H1 (cell line): ENCODE results near the gene ESRRB. TPM values are rescaled to one million over a fixed set of nuclear protein-coding genes. Genes with fewer than 3 reads are reported as not detected.

ENCODE experiments used
- CTCF ChIA-PET: fragments of 300-600 bp; sonication (Branson Sonifier 250); formaldehyde crosslinking; loops from one replicate; lab custom pipeline; 2021; ENCODE audit not compliant: partially characterized antibody; lab: Charles Lee
- POLR2A ChIA-PET: fragments of 300-600 bp; sonication (Branson Sonifier 250); formaldehyde crosslinking; loops from one replicate; lab custom pipeline; 2021; ENCODE audit warnings: inconsistent platforms; ENCODE audit not compliant: partially characterized antibody; lab: Charles Lee
- DNase-seq, 2 experiments: peaks; one replicate each; pipeline versions ENCODE4 v3.0.0 to v3.0.0-alpha.2; 2010 to 2022; ENCODE audit warnings: low spot score in 2 of 2, low read depth in 1 of 2, mixed read lengths in 1 of 2
- FAIRE-seq: peaks from 2 replicates; lab custom pipeline; 2011; peaks lifted over from hg19 to GRCh38; lab: Jason Lieb, UNC
- H2AFZ ChIP-seq: 2 replicates; pipeline ENCODE4 v1.8.1; 2012; ENCODE audit warnings: low read length, inconsistent platforms
- H2AK5ac ChIP-seq: 2 replicates; pipeline ENCODE4 v1.6.1; 2013; ENCODE audit warnings: low read depth, low read length
- H2BK120ac ChIP-seq: replicated peaks from 2 replicates; pipeline ENCODE3; 2013; ENCODE audit warnings: low read depth, low read length, inconsistent platforms
- H2BK12ac ChIP-seq: 2 replicates; pipeline ENCODE4 v1.6.1; 2013; ENCODE audit warnings: low read depth, low read length
- H2BK15ac ChIP-seq: 2 replicates; pipeline ENCODE4 v1.6.1; 2013; ENCODE audit warnings: low read length
- H2BK20ac ChIP-seq: 2 replicates; pipeline ENCODE4 v1.6.1; 2013; ENCODE audit warnings: low read length
- H2BK5ac ChIP-seq: 2 replicates; pipeline ENCODE4 v1.6.1; 2013; ENCODE audit warnings: low read depth, low read length
- H3K14ac ChIP-seq: 2 replicates; pipeline ENCODE4 v1.6.1; 2013; ENCODE audit warnings: inconsistent platforms; ENCODE audit not compliant: insufficient read length
- H3K18ac ChIP-seq: 2 replicates; pipeline ENCODE4 v1.6.1; 2013; ENCODE audit warnings: low read length; ENCODE audit errors: extremely low read depth
- H3K23ac ChIP-seq: 2 replicates; pipeline ENCODE4 v1.6.1; 2013; ENCODE audit warnings: inconsistent platforms; ENCODE audit not compliant: insufficient read length
- H3K23me2 ChIP-seq: 2 replicates; pipeline ENCODE4 v1.6.1; 2013; ENCODE audit warnings: low read depth, low read length
- H3K27ac ChIP-seq: 2 replicates; pipeline ENCODE4 v1.6.1; 2011; ENCODE audit warnings: low read depth, low read length, inconsistent platforms
- H3K27me3 ChIP-seq, 4 experiments: replicated peaks in 1 of 4; 1 replicate in 1 of 4; 2 replicates in 3 of 4; pipeline versions ENCODE4 v1.6.1 to v1.8.1; 2011 to 2013; ENCODE audit warnings: low read length in 3 of 4, mild to moderate bottlenecking in 3 of 4, inconsistent platforms in 2 of 4, mixed read lengths in 2 of 4, moderate library complexity in 1 of 4; ENCODE audit not compliant: control insufficient read depth in 3 of 4, insufficient read depth in 3 of 4; ENCODE audit errors: extremely low read depth in 1 of 4
- H3K36me3 ChIP-seq, 4 experiments: 2 replicates each; pipeline versions ENCODE4 v1.6.1 to v1.8.1; 2011 to 2013; ENCODE audit warnings: mild to moderate bottlenecking in 4 of 4, low read length in 3 of 4, moderate library complexity in 2 of 4, control low read depth in 1 of 4, inconsistent platforms in 1 of 4; ENCODE audit not compliant: insufficient read depth in 4 of 4, control insufficient read depth in 2 of 4
- H3K4ac ChIP-seq: replicated peaks from 2 replicates; pipeline ENCODE3; 2013; ENCODE audit warnings: low read length, low read depth, mixed read lengths, inconsistent platforms; ENCODE audit not compliant: insufficient read length
- H3K4me1 ChIP-seq, 4 experiments: replicated peaks in 1 of 4; 1 replicate in 1 of 4; 2 replicates in 3 of 4; pipeline versions ENCODE4 v1.6.1 to v1.8.1; 2011 to 2013; ENCODE audit warnings: low read length in 3 of 4, inconsistent platforms in 2 of 4, mixed read lengths in 1 of 4; ENCODE audit not compliant: insufficient read depth in 4 of 4, control insufficient read depth in 3 of 4
- H3K4me2 ChIP-seq, 2 experiments: 2 replicates each; pipeline versions ENCODE4 v1.6.1 to v1.8.1; 2011 to 2013; ENCODE audit warnings: low read depth in 2 of 2, low read length in 2 of 2, control low read depth in 1 of 2, inconsistent platforms in 1 of 2, mild to moderate bottlenecking in 1 of 2; ENCODE audit not compliant: insufficient read depth in 1 of 2
- H3K4me3 ChIP-seq, 4 experiments: fragments of 200-600, 300-600 bp in 1 of 4; sonication (generic), shearing (Covaris generic), sonication (Bioruptor Twin) in 1 of 4; 2 replicates each; pipeline versions ENCODE4 v1.5.1 to v1.8.1; 2011 to 2016; ENCODE audit warnings: low read length in 4 of 4, low read depth in 3 of 4, control low read depth in 2 of 4, inconsistent platforms in 2 of 4, mild to moderate bottlenecking in 2 of 4, mixed read lengths in 1 of 4, moderate library complexity in 1 of 4; ENCODE audit not compliant: insufficient read depth in 2 of 4; ENCODE audit errors: extremely low read depth in 1 of 4
- H3K56ac ChIP-seq: replicated peaks from 2 replicates; pipeline ENCODE3; 2013; ENCODE audit warnings: low read depth, mild to moderate bottlenecking, mixed read lengths, low read length, inconsistent platforms; ENCODE audit not compliant: insufficient read length
- H3K79me1 ChIP-seq: 2 replicates; pipeline ENCODE4 v1.6.1; 2013; ENCODE audit warnings: low read depth, low read length, control low read depth
- H3K79me2 ChIP-seq, 2 experiments: 2 replicates each; pipeline versions ENCODE4 v1.6.1 to v1.8.1; 2012 to 2013; ENCODE audit warnings: low read length in 2 of 2, mild to moderate bottlenecking in 2 of 2, inconsistent platforms in 1 of 2; ENCODE audit not compliant: insufficient read depth in 2 of 2, control insufficient read depth in 1 of 2
- H3K9ac ChIP-seq, 4 experiments: replicated peaks in 1 of 4; 1 replicate in 1 of 4; 2 replicates in 3 of 4; pipeline versions ENCODE4 v1.6.1 to v1.8.1; 2011 to 2013; ENCODE audit warnings: low read depth in 3 of 4, low read length in 3 of 4, control low read depth in 2 of 4, mild to moderate bottlenecking in 2 of 4, moderate library complexity in 2 of 4, inconsistent platforms in 1 of 4; ENCODE audit errors: extremely low read depth in 1 of 4
- H3K9me3 ChIP-seq, 2 experiments: 2 replicates each; pipeline versions ENCODE4 v1.6.1 to v1.8.1; 2012 to 2013; ENCODE audit warnings: mild to moderate bottlenecking in 2 of 2, moderate library complexity in 2 of 2, control low read depth in 1 of 2, inconsistent platforms in 1 of 2, low read depth in 1 of 2, low read length in 1 of 2, mixed read lengths in 1 of 2; ENCODE audit not compliant: insufficient read depth in 2 of 2
- H4K20me1 ChIP-seq, 2 experiments: replicated peaks in 1 of 2; 2 replicates each; pipeline versions ENCODE3 to v1.8.1; 2011 to 2013; ENCODE audit warnings: inconsistent platforms in 2 of 2, low read length in 2 of 2, mild to moderate bottlenecking in 1 of 2; ENCODE audit not compliant: insufficient read depth in 2 of 2, control insufficient read depth in 1 of 2
- H4K5ac ChIP-seq: 2 replicates; pipeline ENCODE4 v1.6.1; 2013; ENCODE audit warnings: low read length, low read depth, mixed read lengths, inconsistent platforms; ENCODE audit not compliant: insufficient read length
- H4K8ac ChIP-seq: 2 replicates; pipeline ENCODE4 v1.8.0; 2013; ENCODE audit warnings: mild to moderate bottlenecking, moderate library complexity, low read length, inconsistent platforms; ENCODE audit not compliant: insufficient read depth; ENCODE audit errors: extremely low read depth
- H4K91ac ChIP-seq: replicated peaks from 2 replicates; pipeline ENCODE3; 2013; ENCODE audit warnings: low read length, mixed read lengths, inconsistent platforms; ENCODE audit not compliant: insufficient read length
- RBBP5 ChIP-seq: IDR thresholded peaks from 2 replicates; pipeline ENCODE4 v1.7.1; 2012; ENCODE audit warnings: low read depth, mild to moderate bottlenecking, inconsistent platforms, low read length, moderate library complexity, borderline replicate concordance
- WGBS, 2 experiments: shearing (Covaris generic) in 1 of 2; methylation state at CpG; one replicate each; pipeline versions ENCODE4 v1.1.6 to v1.1.7; 2013 to 2015; ENCODE audit warnings: low lambda C conversion rate in 2 of 2, mixed read lengths in 2 of 2, inconsistent platforms in 1 of 2, low coverage in 1 of 2, missing lambda C conversion rate in 1 of 2; ENCODE audit not compliant: insufficient replicate concordance in 2 of 2, insufficient coverage in 1 of 2, insufficient read length in 1 of 2; ENCODE audit errors: extremely low coverage in 1 of 2, missing lambda C conversion rate in 1 of 2; 5-methylcytosine and 5-hydroxymethylcytosine counted together
- polyA plus RNA-seq, 7 experiments: library from polyadenylated mRNA; depleted of rRNA in 3 of 7; stranded (reverse) in 5 of 7; unstranded in 2 of 7; fragments of >200 nt in 5 of 7; fragments of 200-250 nt in 2 of 7; gene quantifications; 1 replicate in 5 of 7; 2 replicates in 1 of 7; 4 replicates in 1 of 7; pipeline versions ENCODE4 v1.2.1 to v1.2.3, GENCODE V29; 2011 to 2013; ENCODE audit warnings: missing spikeins in 2 of 7, mixed read lengths in 2 of 7
- total RNA-seq: library from RNA; stranded (reverse); fragmentation: NEBNext Ultra II Directional; extraction: Animal tissue kit (Norgen Biotek cat#: 25700); gene quantifications from 2 replicates; pipeline ENCODE4 v1.2.1, GENCODE V29; 2021

ESRRB gene
- total and polyA plus RNA-seq, 2 of the 8 experiments (the other 6 are each of a cell fraction or from before 2014, with no cell fraction given) = 0.29 to 0.45 TPM

DNA sequence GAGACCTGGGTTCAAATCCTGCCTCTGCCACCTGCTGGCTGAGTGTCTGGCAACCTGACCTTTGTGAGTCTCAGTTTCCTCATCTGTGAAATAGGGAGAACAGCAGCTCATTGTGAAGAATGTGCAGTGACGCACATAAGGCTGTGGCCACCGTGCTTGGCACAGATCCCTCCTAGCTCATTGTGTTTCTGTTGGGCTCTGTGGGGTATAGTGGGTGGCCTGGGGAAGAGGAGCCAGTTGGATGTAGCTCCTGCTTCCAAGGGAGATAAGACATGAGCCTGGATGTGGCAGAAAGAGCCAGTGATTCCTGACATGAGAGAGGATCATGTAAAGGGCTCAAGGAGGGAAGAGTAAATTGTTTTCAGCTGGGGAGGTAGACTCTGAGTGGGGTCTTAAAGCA lies 120.0 kb downstream of the ESRRB start:
- 93% methylated on average over 2 of the region's 2 CpGs; no CpG with 5 or more reads in 1 of the 2 experiments for WGBS, 2 experiments
- no peaks in the 10 kb centered on the region for H3K79me1 ChIP-seq
- H3K36me3 ChIP-seq = no peaks in the 10 kb centered on the region; a peak in 1 of 8 replicates
- H2AK5ac ChIP-seq = 0 out of 2 replicates have a peak overlapping the region, but pooled peaks have one; percentile 0
- H3K14ac ChIP-seq = no peak overlapping the region
- no peak overlapping the region for H3K4me2 ChIP-seq
- H2BK120ac ChIP-seq = no peak overlapping the region
- H2BK20ac ChIP-seq = no peak overlapping the region
- no peak overlapping the region for H3K4ac ChIP-seq
- H3K27me3 ChIP-seq = no peaks in the 10 kb centered on the region
- H3K56ac ChIP-seq = no peak overlapping the region
- H3K27ac ChIP-seq = no peak overlapping the region
- H3K23ac ChIP-seq = no peak overlapping the region
- FAIRE-seq (no peak), DNase-seq (no peak)
- no peak overlapping the region for H2BK12ac ChIP-seq
- H3K4me1 ChIP-seq = no peaks in the 10 kb centered on the region
- H2BK15ac ChIP-seq = no peak overlapping the region
- no peaks in the 10 kb centered on the region for H3K9me3 ChIP-seq
- H2BK5ac ChIP-seq = no peak overlapping the region
- CTCF ChIA-PET = interaction anchor here (1.1 to 6.9 kb wide), 7 partner anchors 11 to 50 kb away, joined by 3 to 87 read pairs (median 6); no protein-coding TSS in a partner anchor
- no peak overlapping the region for H3K9ac ChIP-seq
- no peak overlapping the region for H3K4me3 ChIP-seq
- H3K23me2 ChIP-seq = no peaks in the 10 kb centered on the region
- no peaks in the 10 kb centered on the region for H4K20me1 ChIP-seq
- TF ChIP-seq RBBP5 = no peak
- no peak overlapping the region for H3K18ac ChIP-seq
- POLR2A ChIA-PET = interaction anchor here (0.6 kb wide), 1 partner anchor 319 kb away, joined by 3 read pairs; no protein-coding TSS in a partner anchor
- no peaks in the 10 kb centered on the region for H3K79me2 ChIP-seq
- H4K8ac ChIP-seq = no peak overlapping the region
- no peak overlapping the region; the same call in 1 of the 2 replicates for H2AFZ ChIP-seq
- no peak overlapping the region for H4K91ac ChIP-seq
- H4K5ac ChIP-seq = no peak overlapping the region
